ENCODE results near the gene MYH11.

Gene MYH11

DNA sequence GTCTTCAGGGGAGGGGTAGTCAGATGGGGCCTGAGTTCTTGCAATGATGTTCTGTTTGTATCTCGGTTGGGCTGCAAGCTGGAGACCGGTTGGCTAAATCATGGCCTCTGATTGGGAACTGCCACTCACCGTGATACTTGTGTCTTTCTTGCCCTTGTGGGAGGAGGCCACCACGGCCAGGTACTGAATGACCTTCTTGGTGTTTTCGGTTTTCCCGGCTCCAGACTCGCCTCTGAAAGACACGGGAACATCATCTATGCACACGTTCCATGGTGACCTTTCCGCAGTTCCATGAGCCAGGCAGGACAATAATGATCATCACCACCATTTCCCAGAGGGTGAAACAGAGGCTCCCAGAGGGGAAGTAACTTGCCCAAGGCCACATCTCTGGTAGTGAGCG, 70.3 kb downstream of the MYH11 start:
- no peak overlapping the region for H3K4me3 ChIP-seq (ENCODE audit: low read length)
- DNase-seq (ENCODE audit: low read depth) = no peak
- TF ChIP-seq, protein P1, sequence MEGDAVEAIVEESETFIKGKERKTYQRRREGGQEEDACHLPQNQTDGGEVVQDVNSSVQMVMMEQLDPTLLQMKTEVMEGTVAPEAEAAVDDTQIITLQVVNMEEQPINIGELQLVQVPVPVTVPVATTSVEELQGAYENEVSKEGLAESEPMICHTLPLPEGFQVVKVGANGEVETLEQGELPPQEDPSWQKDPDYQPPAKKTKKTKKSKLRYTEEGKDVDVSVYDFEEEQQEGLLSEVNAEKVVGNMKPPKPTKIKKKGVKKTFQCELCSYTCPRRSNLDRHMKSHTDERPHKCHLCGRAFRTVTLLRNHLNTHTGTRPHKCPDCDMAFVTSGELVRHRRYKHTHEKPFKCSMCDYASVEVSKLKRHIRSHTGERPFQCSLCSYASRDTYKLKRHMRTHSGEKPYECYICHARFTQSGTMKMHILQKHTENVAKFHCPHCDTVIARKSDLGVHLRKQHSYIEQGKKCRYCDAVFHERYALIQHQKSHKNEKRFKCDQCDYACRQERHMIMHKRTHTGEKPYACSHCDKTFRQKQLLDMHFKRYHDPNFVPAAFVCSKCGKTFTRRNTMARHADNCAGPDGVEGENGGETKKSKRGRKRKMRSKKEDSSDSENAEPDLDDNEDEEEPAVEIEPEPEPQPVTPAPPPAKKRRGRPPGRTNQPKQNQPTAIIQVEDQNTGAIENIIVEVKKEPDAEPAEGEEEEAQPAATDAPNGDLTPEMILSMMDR (conservative IDR thresholded peaks at IDR 0.05; ENCODE audit: low read length) = no peak

DNA sequence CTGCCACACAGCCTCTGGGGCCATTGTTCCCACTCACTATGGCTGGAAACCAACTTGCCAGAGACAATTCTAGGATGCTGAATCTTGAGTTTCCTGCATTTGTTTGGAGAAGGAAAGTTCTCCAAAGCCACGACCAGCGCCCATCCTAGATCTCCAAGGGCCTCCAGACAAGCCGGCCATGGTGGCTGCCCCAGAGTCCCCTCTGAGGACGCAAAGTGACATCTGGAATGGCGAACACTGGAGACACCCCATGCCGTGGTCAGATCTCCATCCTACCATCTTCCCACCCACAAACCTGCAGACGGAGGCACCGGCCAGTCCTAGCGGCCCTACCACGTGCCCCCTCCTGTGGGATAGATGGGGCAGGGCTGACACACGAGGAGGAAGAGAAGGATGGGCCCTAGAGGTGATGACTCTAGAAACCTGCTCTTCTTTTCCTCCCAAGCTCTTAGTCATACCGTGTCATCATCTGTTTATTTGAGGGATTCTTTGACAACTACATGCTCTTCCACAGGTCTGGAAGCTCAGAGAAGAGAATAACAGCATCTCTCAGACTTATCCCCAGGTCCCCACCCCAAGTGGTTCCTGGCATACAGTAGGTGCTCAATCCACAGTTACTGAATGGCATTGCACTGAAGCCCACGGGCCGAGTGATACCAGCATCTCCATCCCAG, 71.3 kb downstream of the MYH11 start:
- no peak overlapping the region for H3K4me3 ChIP-seq (ENCODE audit: low read length)
- DNase-seq (ENCODE audit: low read depth) = no peak
- TF ChIP-seq, protein P1 (conservative IDR thresholded peaks at IDR 0.05; ENCODE audit: low read length) = no peak

- no peak for DNase-seq (ENCODE audit: low read depth)
- no peak overlapping the region for H3K4me3 ChIP-seq (ENCODE audit: low read length)
- TF ChIP-seq, protein P1 (conservative IDR thresholded peaks at IDR 0.05; ENCODE audit: low read length) = no peak
Measured at GRCh38 chr16:15783985-15784384, 72.8 kb downstream of the MYH11 start.

GRCh38 chr16:15782573-15783365, 74.1 kb downstream of the MYH11 start:
- no peak overlapping the region for H3K4me3 ChIP-seq (ENCODE audit: low read length)
- DNase-seq (ENCODE audit: low read depth) = no peak
- TF ChIP-seq, protein P1 (conservative IDR thresholded peaks at IDR 0.05; ENCODE audit: low read length) = no peak

DNA sequence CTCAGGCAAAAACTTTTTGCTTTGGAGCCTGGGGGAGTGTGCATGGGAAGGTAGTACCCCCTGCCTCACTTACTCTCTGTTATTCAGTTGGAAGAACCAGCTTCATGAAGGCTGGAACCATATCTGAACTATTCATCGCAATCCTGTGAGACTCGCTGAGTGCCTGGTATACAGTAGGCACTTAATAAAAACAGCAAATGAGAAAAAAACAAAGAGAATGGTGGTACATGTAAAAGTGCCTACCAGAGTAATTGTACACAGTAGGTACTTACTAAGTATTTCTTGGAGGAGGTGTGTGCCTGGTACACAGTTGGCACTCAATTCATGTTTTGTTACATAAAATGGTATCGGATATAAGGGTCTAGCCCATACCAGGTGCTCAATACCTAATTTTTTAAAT, 75.2 kb downstream of the MYH11 start:
- TF ChIP-seq, protein P1 (conservative IDR thresholded peaks at IDR 0.05; ENCODE audit: low read length) = no peak
- no peak overlapping the region for H3K4me3 ChIP-seq (ENCODE audit: low read length)
- no peak for DNase-seq (ENCODE audit: low read depth)

DNA sequence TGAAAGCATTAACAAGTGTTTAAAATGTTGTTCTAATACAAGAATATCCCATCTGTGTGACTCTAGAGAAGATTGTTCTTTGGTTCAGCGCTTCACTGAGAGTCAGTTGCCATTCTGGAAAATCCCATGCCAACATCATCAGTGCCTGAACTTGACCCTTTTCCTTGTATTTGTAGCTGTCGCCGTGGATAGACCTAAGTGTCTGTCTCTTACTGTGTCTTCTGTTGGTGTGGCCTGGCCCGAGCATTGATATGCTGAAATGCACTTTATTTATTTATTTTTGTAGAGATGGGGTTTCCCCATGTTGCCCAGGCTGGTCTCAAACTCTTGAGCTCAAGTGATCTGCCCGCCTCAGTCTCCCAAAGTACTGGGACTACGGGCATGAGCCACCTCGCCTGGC, 76.0 kb downstream of the MYH11 start:
- TF ChIP-seq, protein P1 (conservative IDR thresholded peaks at IDR 0.05; ENCODE audit: low read length) = no peak
- H3K4me3 ChIP-seq (ENCODE audit: low read length) = no peak overlapping the region
- DNase-seq (ENCODE audit: low read depth) = no peak

Data from AG10803 (cell line).